B cell (primary cell): Measurements from ENCODE around the gene CTBP2.

Experiments used
- EZH2 ChIP-seq: IDR thresholded peaks from 2 replicates; pipeline ENCODE4 v1.6.1; 2012; ENCODE audit warnings: borderline replicate concordance, low read depth, mild to moderate bottlenecking, moderate library complexity, low read length; ENCODE audit not compliant: insufficient read depth, poor library complexity, severe bottlenecking
- TF ChIP-seq, protein P1 (sequence below): fragments of 200-600 bp; IDR thresholded peaks from one replicate; pipeline ENCODE4 v1.8.0; 2022; ENCODE audit warnings: antibody characterized with exemption, mild to moderate bottlenecking

- TF ChIP-seq, protein P1, sequence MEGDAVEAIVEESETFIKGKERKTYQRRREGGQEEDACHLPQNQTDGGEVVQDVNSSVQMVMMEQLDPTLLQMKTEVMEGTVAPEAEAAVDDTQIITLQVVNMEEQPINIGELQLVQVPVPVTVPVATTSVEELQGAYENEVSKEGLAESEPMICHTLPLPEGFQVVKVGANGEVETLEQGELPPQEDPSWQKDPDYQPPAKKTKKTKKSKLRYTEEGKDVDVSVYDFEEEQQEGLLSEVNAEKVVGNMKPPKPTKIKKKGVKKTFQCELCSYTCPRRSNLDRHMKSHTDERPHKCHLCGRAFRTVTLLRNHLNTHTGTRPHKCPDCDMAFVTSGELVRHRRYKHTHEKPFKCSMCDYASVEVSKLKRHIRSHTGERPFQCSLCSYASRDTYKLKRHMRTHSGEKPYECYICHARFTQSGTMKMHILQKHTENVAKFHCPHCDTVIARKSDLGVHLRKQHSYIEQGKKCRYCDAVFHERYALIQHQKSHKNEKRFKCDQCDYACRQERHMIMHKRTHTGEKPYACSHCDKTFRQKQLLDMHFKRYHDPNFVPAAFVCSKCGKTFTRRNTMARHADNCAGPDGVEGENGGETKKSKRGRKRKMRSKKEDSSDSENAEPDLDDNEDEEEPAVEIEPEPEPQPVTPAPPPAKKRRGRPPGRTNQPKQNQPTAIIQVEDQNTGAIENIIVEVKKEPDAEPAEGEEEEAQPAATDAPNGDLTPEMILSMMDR: no peak
- TF ChIP-seq EZH2: no peak
Observed at GRCh38 chr10:125145636-125146035, 14.7 kb downstream of the CTBP2 start.
